Activated CD4-positive, alpha-beta T cell treated with anti-CD3 and anti-CD28 coated beads, Interleukin-2, amount 50 U/mL, for 24 hours (primary cell): ENCODE results near the gene GTF3A.

Experiments
- DNase-seq, 2 donors: peaks; one replicate each; pipeline ENCODE4 v3.0.0-alpha.2; 2020; ENCODE audit warnings: low read depth in 1 of 2, low spot score in 1 of 2

The GTF3A gene

GRCh38 chr13:27404680-27405079, 19.7 kb upstream of the GTF3A start:
- DNase-seq = no peak

GRCh38 chr13:27405546-27406134, 18.8 kb upstream of the GTF3A start:
- no peak for DNase-seq

GRCh38 chr13:27406178-27406939, 18.1 kb upstream of the GTF3A start:
- peak in 1 of 2 donors; percentile 17 for DNase-seq

GRCh38 chr13:27408074-27408473, 16.3 kb upstream of the GTF3A start:
- DNase-seq = no peak

- no peak for DNase-seq
Measured at GRCh38 chr13:27409013-27409412, 15.4 kb upstream of the GTF3A start.

GRCh38 chr13:27411341-27411740, 13.1 kb upstream of the GTF3A start:
- DNase-seq = no peak

- no peak for DNase-seq
Measured at GRCh38 chr13:27415116-27415515, 9.3 kb upstream of the GTF3A start.

- DNase-seq = no peak
Measured at GRCh38 chr13:27419328-27419727, 5.1 kb upstream of the GTF3A start.

- DNase-seq = no peak
Measured at GRCh38 chr13:27421101-27421871, 3.1 kb upstream of the GTF3A start.

- DNase-seq = no peak
Measured at GRCh38 chr13:27423333-27423732, 1.1 kb upstream of the GTF3A start.

GRCh38 chr13:27425158-27425917, 919 bp downstream of the GTF3A start:
- DNase-seq = no peak

- peak; percentile 42 to 65 for DNase-seq
Measured at GRCh38 chr13:27425918-27426630, 1.7 kb downstream of the GTF3A start.

GRCh38 chr13:27427641-27428040, 3.2 kb downstream of the GTF3A start:
- DNase-seq = no peak

- DNase-seq = no peak
Measured at GRCh38 chr13:27428160-27428559, 3.7 kb downstream of the GTF3A start.

- no peak for DNase-seq
Measured at GRCh38 chr13:27432180-27432579, 7.8 kb downstream of the GTF3A start.

GRCh38 chr13:27432611-27433210, 8.3 kb downstream of the GTF3A start:
- no peak for DNase-seq

- no peak for DNase-seq
Measured at GRCh38 chr13:27437126-27437525, 12.7 kb downstream of the GTF3A start.

GRCh38 chr13:27440408-27440807, 16.0 kb downstream of the GTF3A start:
- no peak for DNase-seq

- DNase-seq = no peak
Measured at GRCh38 chr13:27442071-27442647, 17.7 kb downstream of the GTF3A start.

GRCh38 chr13:27442797-27443196, 18.4 kb downstream of the GTF3A start:
- DNase-seq = no peak
